ENCODE data around the gene SEL1L2. TPM values are rescaled to one million over a fixed set of nuclear protein-coding genes. Genes with fewer than 3 reads are reported as not detected.

Gene SEL1L2
- total RNA-seq, 2 experiments from 2014 or later, result not detected

DNA sequence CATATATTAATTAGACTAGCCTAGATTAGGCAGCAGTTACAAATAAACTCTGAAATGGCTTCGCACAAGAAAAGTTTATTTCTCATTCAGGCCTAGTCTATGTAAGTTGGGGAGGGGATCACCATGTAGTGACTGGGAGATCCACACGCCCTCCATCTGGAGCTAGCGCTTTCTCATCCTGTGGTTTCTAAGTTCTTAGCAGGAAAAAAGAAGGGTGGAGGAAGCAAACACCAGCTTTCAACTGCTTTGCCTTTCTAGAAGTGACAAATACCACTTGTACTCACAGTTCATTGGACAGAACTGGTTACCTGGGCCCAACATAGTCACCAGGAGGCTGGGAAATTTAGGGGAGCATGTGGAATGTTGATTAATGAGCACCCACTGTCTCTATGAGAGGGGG lies 158.9 kb downstream of the SEL1L2 start:
- H3K27me3 ChIP-seq (ENCODE audit: control insufficient read depth in 1 of 2, insufficient read depth in 2 of 2, low read length in 2 of 2), result no peaks in the 10 kb centered on the region
- Mint-ChIP-seq H3K4me3 (no peak overlapping the region), H3K27me3 (peaks cover 8% of the 10 kb centered on the region), H3K27ac (no peak overlapping the region), H3K4me1 (ENCODE audit: low read depth) (no peaks in the 10 kb centered on the region), H3K9me3 (no peaks in the 10 kb centered on the region), H3K36me3 (ENCODE audit: low read depth) (no peaks in the 10 kb centered on the region)
- intact Hi-C loops (cut with DNase I, micrococcal nuclease), result no loop called here
- POLR2A ChIA-PET, result no interaction called here
- ATAC-seq (ENCODE audit: poor library complexity) (no peak), DNase-seq (no peak)
- TF ChIP-seq, protein P1, sequence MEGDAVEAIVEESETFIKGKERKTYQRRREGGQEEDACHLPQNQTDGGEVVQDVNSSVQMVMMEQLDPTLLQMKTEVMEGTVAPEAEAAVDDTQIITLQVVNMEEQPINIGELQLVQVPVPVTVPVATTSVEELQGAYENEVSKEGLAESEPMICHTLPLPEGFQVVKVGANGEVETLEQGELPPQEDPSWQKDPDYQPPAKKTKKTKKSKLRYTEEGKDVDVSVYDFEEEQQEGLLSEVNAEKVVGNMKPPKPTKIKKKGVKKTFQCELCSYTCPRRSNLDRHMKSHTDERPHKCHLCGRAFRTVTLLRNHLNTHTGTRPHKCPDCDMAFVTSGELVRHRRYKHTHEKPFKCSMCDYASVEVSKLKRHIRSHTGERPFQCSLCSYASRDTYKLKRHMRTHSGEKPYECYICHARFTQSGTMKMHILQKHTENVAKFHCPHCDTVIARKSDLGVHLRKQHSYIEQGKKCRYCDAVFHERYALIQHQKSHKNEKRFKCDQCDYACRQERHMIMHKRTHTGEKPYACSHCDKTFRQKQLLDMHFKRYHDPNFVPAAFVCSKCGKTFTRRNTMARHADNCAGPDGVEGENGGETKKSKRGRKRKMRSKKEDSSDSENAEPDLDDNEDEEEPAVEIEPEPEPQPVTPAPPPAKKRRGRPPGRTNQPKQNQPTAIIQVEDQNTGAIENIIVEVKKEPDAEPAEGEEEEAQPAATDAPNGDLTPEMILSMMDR (IDR thresholded peaks at IDR 0.05), result no peak
- no peak overlapping the region for H3K4me3 ChIP-seq (ENCODE audit: low read length)
- no peak overlapping the region for H3K27ac ChIP-seq (ENCODE audit: low read depth in 1 of 2, low read length in 2 of 2)
- no peaks in the 10 kb centered on the region for H3K9me3 ChIP-seq (ENCODE audit: control insufficient read depth in 1 of 2, insufficient read depth in 1 of 2, low read length in 2 of 2)
- H3K36me3 ChIP-seq (ENCODE audit: insufficient read depth, low read length), result no peaks in the 10 kb centered on the region
- CTCF ChIA-PET, result no interaction called here
- no peaks in the 10 kb centered on the region for H3K4me1 ChIP-seq (ENCODE audit: insufficient read depth, low read length)

DNA sequence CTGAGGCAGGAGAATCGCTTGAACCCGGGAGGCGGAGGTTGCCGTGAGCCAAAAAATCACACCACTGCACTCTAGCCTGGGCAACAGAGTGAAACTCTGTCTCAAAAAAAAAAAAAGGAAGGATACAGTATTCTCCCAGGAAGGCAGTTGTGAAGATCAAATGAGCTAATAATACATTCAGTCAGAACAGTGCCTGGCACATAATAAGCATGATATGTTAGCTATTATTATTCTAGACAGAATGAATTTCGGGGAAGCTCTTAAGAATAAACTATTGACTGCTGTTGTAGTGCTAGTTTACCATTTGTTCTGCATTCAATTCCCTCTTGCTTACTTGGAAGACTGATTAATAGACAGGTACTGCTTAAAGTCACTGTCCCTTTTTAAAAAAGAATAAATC lies 164.9 kb downstream of the SEL1L2 start:
- Mint-ChIP-seq H3K27ac (no peak overlapping the region), H3K4me1 (ENCODE audit: low read depth) (no peaks in the 10 kb centered on the region), H3K9me3 (no peaks in the 10 kb centered on the region), H3K4me3 (no peak overlapping the region), H3K36me3 (ENCODE audit: low read depth) (no peaks in the 10 kb centered on the region), H3K27me3 (no peaks in the 10 kb centered on the region)
- Histone ChIP-seq H3K36me3 (ENCODE audit: insufficient read depth, low read length) (no peaks in the 10 kb centered on the region), H3K27ac (ENCODE audit: low read depth in 1 of 2, low read length in 2 of 2) (no peak overlapping the region), H3K9me3 (ENCODE audit: control insufficient read depth in 1 of 2, insufficient read depth in 1 of 2, low read length in 2 of 2) (no peaks in the 10 kb centered on the region), H3K4me3 (ENCODE audit: low read length) (no peak overlapping the region), H3K27me3 (ENCODE audit: control insufficient read depth in 1 of 2, insufficient read depth in 2 of 2, low read length in 2 of 2) (no peaks in the 10 kb centered on the region), H3K4me1 (ENCODE audit: insufficient read depth, low read length) (no peaks in the 10 kb centered on the region)
- ChIA-PET CTCF (no interaction called here), POLR2A (no interaction called here)
- intact Hi-C loops (cut with DNase I, micrococcal nuclease), result no loop called here
- DNase-seq, result no peak
- no peak for ATAC-seq (ENCODE audit: poor library complexity)
- TF ChIP-seq, protein P1 (IDR thresholded peaks at IDR 0.05), result no peak

DNA sequence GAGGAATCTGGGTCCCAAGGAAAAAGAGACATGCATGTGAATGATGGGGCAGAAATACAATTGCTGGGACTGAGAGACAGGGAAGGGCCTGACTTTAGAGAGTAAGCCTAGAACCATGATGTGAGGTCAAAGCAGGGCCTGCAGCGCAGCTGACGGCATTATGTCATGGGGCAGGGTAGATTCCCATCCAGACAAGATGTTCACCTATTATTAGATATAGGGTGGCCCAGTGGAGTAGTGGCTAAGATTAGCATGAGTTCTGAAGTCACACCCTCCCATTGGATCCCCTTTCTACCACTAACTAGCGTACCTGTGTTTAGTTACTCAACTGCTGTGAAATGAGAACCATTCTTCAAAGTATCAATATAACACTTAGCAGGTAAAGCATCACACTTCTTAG lies 166.0 kb downstream of the SEL1L2 start:
- Mint-ChIP-seq H3K36me3 (ENCODE audit: low read depth) (no peaks in the 10 kb centered on the region), H3K4me1 (ENCODE audit: low read depth) (no peaks in the 10 kb centered on the region), H3K9me3 (no peaks in the 10 kb centered on the region), H3K27me3 (no peaks in the 10 kb centered on the region), H3K27ac (no peak overlapping the region), H3K4me3 (no peak overlapping the region)
- CTCF ChIA-PET, result no interaction called here
- no peak for ATAC-seq (ENCODE audit: poor library complexity)
- POLR2A ChIA-PET, result no interaction called here
- no peaks in the 10 kb centered on the region for H3K27me3 ChIP-seq (ENCODE audit: control insufficient read depth in 1 of 2, insufficient read depth in 2 of 2, low read length in 2 of 2)
- no peak overlapping the region for H3K27ac ChIP-seq (ENCODE audit: low read depth in 1 of 2, low read length in 2 of 2)
- no peak overlapping the region for H3K4me3 ChIP-seq (ENCODE audit: low read length)
- TF ChIP-seq, protein P1 (IDR thresholded peaks at IDR 0.05), result no peak
- DNase-seq, result no peak
- H3K4me1 ChIP-seq (ENCODE audit: insufficient read depth, low read length), result no peaks in the 10 kb centered on the region
- intact Hi-C loops (cut with DNase I, micrococcal nuclease), result loop anchor here in 1 of 2 experiments (5.0 kb wide), 1 partner anchor 228 kb away; no protein-coding TSS in a partner anchor
- H3K9me3 ChIP-seq (ENCODE audit: control insufficient read depth in 1 of 2, insufficient read depth in 1 of 2, low read length in 2 of 2), result no peaks in the 10 kb centered on the region
- no peaks in the 10 kb centered on the region for H3K36me3 ChIP-seq (ENCODE audit: insufficient read depth, low read length)
